22Rv1 (cell line): ENCODE results near the gene PHLPP2.

Source experiments
- CTCF ChIP-seq: fragments of 450-650 bp; IDR thresholded peaks from 2 replicates; pipeline ENCODE4 v1.5.1; 2017; ENCODE audit warnings: mild to moderate bottlenecking
- ZFX ChIP-seq: fragments of 450-650 bp; IDR thresholded peaks from 2 replicates; pipeline ENCODE4 v1.6.1; 2017; ENCODE audit warnings: antibody characterized with exemption, borderline replicate concordance

GRCh38 chr16:71626018-71626857 is 98.3 kb downstream of the PHLPP2 start, which contains the start of gene MARVELD3:
- TF ChIP-seq CTCF (peak; percentile 51), ZFX (no peak)
